C4-2B (cell line): ENCODE results near the gene SIM2.

Source experiments
- CTCF ChIP-seq: fragments of 450-650 bp; conservative IDR thresholded peaks from 2 replicates; pipeline ENCODE4 v1.5.1; 2017; ENCODE audit warnings: mild to moderate bottlenecking
- ZFX ChIP-seq: fragments of 450-650 bp; IDR thresholded peaks from 2 replicates; pipeline ENCODE4 v1.6.1; 2017

- TF ChIP-seq CTCF (no peak), ZFX (no peak)
Observed at GRCh38 chr21:36703123-36703522, 4.2 kb downstream of the SIM2 start.
